GM18519 (cell line): ENCODE results near the gene PTPN6.
A peak's percentile ranks its signal among the peaks of the same experiment; 100 is the strongest.
"Not testable (repeated sequence)": the region's sequence is repeated elsewhere in the genome, so short reads cannot be mapped to it uniquely, and the experiment has no call there.

Source experiments
- ATAC-seq: cut with Tn5 transposase; IDR thresholded peaks from one replicate; pipeline ENCODE4 v1.9.1; 2021; ENCODE audit warnings: mild to moderate bottlenecking, moderate library complexity; ENCODE audit not compliant: unreplicated experiment, low FRiP score

The PTPN6 gene

GRCh38 chr12:6950811-6951540 is at the start of gene PTPN6:
TSS of gene PTPN6 (plus strand) at chr12:6951356. CDS start at chr12:6951513, 157 bp downstream.
- ATAC-seq, result no peak

- ATAC-seq, result no peak
Observed at GRCh38 chr12:6902448-6902847, 48.7 kb upstream of the PTPN6 start.

GRCh38 chr12:6903722-6904121 is 47.4 kb upstream of the PTPN6 start:
- ATAC-seq, result no peak

GRCh38 chr12:6904280-6905276 is 46.6 kb upstream of the PTPN6 start, which contains the start of gene LRRC23:
TSS of gene LRRC23 (plus strand) at chr12:6904822. CDS start at chr12:6905634, 812 bp downstream.
- peak; percentile 71 for ATAC-seq

- no peak for ATAC-seq
Observed at GRCh38 chr12:6905414-6906040, 45.6 kb upstream of the PTPN6 start.

GRCh38 chr12:6908141-6908540 is 43.0 kb upstream of the PTPN6 start:
- ATAC-seq, result not testable (repeated sequence)

GRCh38 chr12:6909421-6910145 is 41.6 kb upstream of the PTPN6 start:
- no peak for ATAC-seq

GRCh38 chr12:6912164-6912935 is 38.8 kb upstream of the PTPN6 start:
- no peak for ATAC-seq

GRCh38 chr12:6914246-6914946 is 36.8 kb upstream of the PTPN6 start, which contains the start of gene ENO2:
TSS of gene ENO2 (plus strand) at chr12:6914580. CDS start at chr12:6915833, 1,253 bp downstream.
- no peak for ATAC-seq

GRCh38 chr12:6914947-6915788 is 36.0 kb upstream of the PTPN6 start:
- no peak for ATAC-seq

- ATAC-seq, result no peak
Observed at GRCh38 chr12:6915789-6916285, 35.3 kb upstream of the PTPN6 start.

GRCh38 chr12:6916426-6917200 is 34.5 kb upstream of the PTPN6 start:
- ATAC-seq, result no peak

GRCh38 chr12:6917491-6918231 is 33.5 kb upstream of the PTPN6 start:
- no peak for ATAC-seq

GRCh38 chr12:6919588-6919987 is 31.6 kb upstream of the PTPN6 start:
- no peak for ATAC-seq

GRCh38 chr12:6921539-6921938 is 29.6 kb upstream of the PTPN6 start:
- no peak for ATAC-seq
